GDM1 (cell line): ENCODE measurements around the gene TXLNB.

Source experiments
- DNase-seq: peaks from one replicate; lab custom pipeline; 2025; lab: John Stamatoyannopoulos, UW

TXLNB gene

DNA sequence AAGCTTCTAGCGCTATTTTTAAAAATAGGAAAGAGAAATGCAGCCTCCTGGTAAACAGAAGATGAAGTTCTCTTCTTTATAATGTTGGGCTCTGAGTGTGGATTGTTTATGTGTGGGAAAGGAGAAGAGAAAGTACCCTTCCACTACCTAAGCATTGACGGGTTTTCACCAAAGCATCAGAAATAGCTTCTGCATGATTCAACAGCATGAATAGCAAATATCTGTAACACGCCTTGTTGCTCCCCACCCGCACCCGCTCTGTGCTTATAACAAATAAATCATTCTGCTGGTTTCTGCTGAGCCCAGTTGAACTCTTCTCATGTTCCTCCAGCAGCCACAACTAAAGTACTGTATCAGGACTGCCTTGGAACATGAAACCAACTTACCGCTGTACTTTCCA lies 20.7 kb downstream of the TXLNB start:
- DNase-seq: no peak

DNA sequence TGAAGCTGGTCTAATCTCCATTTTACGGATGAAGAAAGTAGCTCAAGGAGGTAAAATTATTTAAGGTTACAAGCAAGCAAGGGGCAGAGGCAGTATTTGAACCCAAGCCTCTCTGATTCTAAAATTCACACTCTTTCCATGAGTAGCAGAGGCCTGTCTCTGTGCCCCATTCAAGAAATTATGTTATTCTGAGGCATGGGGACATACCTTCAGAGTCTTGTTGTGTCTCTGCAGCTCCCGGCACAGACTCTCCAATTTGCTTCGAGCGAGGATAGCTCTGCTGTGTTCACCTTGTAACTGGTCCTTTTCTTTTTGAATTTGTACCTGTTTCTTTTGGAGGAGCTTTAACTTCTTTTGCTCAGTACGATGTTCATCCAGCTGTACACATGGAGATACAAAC lies 21.5 kb downstream of the TXLNB start:
- no peak for DNase-seq

DNA sequence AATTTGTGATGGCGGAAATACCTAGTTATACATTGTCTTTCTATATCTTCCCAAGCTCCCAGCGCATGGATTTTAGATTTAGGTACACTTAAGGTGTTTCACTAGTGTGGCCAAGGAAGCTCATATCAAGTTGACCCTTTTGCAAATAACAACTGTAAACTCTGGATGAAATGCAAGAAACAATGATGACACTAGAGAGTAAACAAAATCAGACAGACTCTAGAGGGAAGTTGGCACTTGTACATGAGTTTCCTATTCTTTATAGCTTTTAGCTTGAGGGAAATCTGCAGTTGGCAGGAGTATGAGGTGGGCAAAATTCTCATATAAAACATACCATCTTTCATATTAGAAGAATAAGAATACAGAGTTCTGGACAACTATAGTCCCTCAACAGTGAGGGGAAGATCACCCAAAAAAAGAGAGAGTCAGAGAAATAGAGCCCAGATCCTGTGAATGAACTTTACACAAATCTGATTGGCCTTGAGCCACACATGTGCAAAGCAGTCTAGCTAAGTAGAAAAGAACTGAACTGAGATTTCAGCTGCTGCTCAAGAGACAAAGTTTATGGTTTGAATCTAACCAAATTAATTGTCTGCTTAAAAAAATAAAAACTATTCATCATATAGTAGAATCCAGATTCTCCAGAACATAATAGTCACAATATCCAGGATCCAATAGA lies 26.1 kb downstream of the TXLNB start:
- DNase-seq: no peak

DNA sequence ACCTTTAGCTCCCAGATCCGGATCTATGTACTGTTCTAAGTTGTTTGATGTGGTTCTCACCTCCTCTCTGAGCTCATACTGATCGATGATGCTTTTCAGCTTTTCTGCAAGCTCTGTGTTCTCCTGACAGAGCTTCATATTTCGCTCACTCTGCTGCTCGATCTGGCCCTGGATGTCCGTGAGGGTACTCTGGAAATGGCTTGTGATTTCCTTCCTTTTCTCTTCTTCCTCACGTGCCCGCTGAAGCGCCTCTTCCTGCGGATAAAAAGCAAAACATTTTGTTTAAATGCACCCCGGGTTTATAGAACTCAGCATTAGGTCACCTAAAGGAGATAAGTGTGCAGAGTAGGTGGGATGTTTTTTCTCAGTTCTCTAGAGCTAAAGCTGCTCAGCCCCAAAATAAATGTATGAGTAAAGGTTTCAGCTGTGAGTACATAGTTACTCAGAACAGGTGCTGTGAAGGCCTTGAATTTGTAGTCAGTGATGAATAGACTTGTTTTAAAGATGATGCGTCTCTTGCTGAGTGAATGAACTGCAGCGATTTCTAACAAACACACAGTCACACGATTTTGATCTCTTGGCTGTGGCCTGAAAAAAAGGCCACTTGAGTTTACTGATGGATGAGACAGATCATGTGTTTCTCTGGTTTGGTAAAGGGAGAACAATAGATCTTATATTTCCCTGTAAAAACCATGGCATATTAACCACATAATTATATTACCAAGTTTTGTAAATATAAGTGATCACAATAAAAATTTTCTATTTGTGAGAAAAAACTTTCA lies 29.1 kb downstream of the TXLNB start:
- DNase-seq: no peak

DNA sequence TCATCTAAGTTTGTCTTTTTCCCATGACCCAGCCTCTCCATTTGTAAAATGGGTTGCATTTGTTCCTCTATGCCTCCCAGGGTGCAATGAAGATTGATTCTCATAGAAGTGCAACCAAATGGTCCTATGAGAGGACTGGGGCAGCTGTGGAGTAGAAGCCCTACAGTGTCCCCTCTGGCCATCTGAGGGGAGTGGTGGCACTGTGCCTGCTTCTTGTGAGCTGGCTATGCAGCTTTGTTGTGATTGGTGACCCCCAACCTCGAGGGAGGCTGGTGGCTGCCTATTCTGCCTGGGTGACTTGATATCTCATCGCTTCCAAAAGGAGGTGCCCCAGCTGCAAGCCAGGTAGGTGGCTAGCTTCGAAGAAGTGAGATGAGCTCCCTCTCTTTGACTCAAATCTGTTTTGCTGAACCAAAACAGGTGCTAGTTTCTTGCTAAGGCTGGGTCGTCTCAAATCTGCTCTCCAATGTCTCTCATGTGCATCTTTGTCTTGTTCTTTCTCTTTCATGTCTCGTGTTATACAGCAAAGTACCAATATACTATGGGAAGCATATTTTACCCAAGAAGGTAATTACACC lies 33.9 kb downstream of the TXLNB start:
- DNase-seq: no peak

DNA sequence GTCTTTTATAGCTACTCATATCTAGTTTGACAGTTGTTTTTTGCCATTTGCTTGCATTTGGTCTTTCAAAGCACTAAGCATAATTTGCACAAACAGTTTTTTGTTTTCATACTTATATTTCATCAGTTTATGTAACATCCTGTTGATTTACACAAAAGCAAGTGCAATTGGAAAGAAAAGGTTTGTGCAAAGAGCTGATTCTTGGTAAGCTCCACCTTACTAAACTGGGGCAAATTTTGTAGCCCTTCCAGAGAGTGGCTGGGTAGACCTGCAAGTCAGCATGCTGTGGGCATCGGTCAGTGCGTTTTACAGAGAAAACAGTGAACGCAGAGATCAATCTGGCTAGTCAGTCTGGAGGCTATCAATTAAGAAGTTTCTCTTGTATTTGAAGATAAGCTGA lies 34.5 kb downstream of the TXLNB start:
- no peak for DNase-seq

DNA sequence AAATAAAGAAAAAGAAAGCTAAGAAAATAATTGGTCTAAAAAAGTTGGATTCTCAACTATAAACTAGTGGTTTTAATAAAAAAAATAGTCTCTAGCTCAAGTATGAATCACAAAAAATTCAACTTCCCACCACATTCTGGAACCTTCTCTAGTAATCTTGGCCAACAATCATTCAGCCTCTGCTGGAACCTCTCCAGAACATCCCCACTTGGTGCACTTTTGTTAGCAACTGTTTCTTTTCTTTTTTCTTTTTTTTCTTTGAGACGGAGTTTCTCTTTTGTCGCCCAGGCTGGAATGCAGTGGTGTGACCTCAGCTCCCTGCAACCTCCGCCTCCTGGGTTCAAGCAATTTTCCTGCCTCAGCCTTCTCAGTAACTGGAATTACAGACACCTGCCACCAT lies 35.7 kb downstream of the TXLNB start:
- DNase-seq: no peak

DNA sequence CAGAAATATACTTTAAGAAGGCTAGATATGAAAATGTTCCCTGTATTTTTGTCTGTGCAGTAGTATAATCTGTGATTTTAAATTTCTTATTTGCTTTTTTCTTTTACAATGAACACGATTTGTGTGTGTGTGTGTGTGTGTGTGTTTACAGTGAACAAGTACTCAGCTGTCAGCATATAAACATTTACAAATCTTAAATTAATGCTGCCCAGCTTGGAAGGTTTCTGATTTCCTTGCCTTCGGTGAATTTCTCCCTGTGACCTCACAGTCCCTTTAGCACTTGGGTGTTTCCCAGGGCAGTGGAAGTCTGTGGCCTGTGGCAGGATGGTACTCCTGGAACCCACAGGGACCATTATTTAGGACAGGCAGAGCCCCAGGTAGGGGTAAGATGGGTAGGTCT lies 37.6 kb downstream of the TXLNB start:
- DNase-seq: no peak

DNA sequence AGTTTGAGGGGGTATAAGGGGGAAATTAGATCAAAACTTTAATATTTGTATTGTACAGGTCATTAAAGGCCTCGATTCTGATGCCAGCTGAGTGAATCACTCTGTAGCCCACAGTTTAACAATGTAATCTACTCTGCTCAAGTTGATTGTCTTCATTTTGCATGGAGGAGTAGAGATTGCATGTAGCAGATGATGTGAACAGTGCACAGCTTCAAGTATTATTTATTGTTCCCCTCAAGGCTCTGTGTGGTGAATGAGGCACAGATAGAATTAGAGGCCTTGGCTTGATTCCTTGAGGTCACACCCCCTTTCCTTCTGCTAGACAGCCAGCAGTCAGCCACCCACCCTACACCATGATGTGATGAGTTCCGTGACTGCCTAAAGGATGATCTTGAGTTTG lies 38.1 kb downstream of the TXLNB start:
- no peak for DNase-seq

DNA sequence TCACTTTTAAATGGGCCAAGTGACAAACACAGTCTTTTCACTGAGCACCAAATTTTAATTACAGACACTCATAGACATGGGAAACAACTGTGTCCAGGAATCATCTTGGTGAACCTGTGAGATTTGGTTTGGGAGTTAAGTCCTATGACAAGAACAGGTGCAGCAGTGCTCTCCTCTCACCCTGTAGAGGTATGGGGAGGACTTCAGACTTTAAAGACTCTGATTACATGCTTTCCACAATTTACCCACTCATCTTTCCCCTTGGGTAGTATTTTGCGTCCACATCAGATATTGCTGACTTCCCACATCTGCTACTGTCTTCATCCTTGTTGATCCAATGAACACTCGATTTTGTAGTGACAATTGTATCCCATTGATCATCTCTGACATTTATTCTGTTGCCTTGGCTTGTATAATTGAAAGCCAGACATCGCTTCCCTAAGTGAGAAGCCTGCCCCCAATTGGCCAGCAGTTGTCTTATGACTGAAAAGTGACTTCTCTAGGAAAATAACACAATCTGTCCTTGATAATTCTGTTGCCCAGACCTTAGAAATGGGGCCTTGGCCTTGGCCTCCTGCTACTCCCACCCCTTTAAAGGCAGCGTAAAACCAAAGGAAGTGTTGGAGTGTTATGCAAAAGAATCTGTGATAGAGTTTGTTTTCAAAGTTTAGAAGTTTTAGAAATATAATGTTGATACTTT lies 40.0 kb downstream of the TXLNB start:
- DNase-seq: no peak

DNA sequence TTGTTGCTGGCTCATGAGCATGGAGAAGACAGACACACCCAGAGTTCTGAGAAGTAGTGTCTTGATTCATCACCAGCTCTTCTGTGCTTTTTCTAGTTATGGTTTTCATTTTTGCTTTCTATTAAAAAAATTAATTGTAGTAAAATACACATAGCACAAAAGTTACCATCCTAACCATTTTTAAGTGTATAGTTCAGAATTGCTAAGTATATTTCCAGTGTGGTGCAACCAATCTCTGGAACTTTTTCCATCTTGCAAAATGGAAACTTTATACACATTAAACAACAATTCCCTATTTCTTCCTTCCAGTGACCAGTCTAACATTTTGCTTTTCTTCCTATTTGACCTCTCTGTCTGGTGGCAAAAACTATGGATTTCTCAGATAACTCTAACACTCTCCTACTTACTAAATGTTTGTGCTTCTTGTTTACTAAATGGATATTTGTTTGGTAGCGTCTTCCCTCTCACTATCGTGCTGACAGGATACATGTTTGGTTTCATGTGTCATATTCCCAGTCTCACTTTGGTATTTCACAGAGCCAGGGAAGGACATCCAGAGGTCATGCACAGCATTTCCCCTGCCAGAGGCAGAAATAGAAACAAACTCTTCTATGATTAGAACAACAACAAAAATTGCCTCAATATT lies 40.6 kb downstream of the TXLNB start:
- no peak for DNase-seq

DNA sequence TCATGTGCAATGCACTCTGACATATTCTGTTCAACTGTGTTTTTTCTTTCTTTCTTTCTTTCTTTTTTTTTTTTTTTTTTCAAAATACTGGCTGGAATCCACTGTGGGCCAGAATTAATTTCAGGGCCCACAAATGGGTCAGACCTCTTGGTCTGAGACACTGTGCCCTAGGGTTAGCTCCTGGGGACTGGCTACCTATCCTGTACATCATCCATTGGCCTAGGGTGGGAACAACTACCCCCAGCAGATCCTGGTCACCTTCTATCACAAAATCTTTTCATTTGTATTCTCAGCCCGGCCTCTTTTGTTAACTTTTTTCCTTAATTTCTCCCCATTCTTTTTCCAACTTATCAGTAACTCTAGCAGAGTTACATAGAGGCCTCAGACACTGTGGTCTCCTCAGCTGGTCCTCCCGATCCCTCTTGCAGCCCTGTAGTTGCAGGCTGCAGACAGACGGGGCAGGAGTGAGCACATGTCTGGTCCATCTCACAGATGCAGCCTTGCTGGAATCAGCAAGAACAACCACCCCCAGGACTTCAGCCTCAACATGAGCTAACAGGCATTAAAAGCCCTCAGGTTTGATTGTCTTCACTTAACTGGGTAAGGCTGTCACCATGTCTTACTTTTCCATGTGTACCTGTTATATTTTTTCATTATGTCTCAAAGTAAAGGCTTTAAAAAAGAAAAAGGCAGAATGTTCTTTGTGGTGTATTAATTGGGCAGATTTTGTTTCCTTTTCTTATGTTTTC lies 41.3 kb downstream of the TXLNB start:
- peak; percentile 37 for DNase-seq

DNA sequence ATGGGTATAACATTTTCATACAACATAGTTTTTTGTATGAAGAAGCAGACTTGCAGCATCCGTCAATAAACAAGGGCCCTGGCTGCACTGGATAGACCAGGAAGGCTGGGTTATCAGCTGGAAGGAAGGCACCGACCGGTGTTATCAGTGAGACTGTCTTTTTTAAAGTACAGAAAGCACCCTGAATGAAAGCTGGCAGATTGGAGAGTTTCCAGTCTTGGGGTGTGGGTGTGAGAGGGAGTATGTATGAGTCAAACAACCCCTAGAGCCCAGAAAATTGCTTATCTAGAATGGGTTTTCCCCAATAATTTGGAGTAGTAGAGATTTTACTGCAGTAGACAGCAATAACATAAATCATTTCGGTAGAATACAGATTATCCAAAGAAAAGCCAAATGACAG lies 42.4 kb downstream of the TXLNB start:
- DNase-seq: no peak

DNA sequence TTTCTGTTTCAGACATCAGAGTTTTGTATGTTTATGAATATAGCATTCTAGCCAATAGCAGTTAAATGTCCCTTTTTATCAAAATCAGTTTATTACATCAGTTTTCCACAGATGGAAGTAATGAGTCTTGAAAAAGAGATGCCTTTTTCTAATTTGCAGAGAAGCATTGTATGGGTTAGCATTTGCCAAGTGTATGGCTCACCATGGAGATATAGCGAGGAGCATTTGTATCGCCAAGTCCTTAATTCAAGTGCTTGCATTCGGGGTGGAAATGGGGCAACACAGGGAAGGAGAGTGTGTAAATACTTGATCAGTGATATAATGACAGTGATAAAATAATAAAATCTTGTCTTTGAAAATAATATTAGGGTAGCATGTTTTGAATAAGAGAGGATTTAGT lies 42.9 kb downstream of the TXLNB start:
- DNase-seq: no peak

DNA sequence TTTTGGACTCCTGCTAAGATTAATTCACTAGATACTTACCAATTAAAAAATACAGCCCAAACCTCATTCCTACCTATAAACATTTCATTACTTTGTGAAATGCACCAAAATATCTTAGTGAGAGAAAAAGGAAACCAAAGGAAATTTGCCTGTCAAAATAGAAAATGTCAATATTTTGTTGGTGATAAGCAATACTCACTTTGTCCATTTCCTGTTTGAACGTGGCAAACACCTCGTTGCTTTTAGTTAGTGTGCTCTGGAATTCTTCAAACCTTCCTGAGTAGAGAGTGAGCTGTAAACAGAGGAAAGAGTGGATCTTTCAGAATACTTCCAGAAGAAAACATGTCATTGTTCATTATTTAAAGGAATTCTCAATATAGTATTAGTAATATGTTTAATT lies 44.2 kb downstream of the TXLNB start:
- DNase-seq: no peak

DNA sequence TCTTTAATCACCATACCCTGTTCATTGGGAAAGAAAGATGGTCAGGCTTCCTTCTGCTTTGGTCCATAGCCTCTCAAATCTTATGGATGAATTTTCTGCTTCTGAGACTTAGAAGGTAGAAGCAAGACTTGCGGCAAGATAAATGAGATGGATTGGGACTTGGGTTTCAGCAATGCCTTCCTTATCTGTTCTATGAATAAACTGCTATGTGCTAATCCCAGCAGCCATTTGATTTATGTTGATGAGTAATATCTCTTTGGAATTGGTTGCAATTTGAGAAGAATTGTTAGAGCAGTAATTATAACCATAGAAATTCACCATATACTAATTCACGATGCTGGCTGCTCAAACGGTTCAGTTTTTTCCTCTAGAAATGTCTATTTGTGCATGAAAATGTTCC lies 48.3 kb downstream of the TXLNB start:
- no peak for DNase-seq

DNA sequence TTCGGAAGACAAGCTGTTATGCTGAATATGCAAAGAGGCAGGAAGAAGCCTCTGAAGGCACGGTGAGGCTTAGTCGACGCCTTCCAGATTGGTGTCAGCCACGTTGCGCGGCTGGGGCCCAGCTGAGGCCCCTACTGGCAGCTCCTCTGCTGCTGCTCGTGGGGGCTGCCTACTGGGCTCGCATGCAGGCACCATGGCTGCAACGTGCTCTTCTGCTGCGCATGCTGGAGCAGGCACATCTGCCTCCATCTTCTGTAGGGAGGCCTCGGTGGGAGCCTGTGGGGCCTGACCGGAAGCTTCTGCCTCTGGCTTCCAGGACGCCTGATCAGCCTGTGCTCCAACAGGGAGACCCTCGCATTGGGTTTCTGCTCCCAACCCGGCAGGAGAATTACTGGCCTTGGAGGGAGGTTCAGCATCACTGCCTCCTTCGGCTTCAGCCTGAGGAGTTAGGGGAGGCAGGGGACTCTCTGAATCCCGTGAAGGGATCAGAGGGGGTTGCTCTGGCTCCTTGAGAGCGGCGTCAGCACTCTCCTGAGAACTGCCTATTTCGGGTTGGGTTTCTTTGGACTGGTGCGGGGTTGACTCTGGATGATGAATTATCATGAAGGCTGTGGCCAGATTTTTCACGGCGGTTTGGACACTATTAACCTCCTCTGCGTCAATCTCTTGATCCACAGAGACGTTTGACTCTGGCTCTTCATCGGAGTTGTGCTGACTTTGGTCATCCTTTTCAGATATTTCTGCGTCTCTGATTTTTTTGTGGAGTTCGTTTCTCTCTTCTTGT lies 49.1 kb downstream of the TXLNB start:
- DNase-seq: no peak

DNA sequence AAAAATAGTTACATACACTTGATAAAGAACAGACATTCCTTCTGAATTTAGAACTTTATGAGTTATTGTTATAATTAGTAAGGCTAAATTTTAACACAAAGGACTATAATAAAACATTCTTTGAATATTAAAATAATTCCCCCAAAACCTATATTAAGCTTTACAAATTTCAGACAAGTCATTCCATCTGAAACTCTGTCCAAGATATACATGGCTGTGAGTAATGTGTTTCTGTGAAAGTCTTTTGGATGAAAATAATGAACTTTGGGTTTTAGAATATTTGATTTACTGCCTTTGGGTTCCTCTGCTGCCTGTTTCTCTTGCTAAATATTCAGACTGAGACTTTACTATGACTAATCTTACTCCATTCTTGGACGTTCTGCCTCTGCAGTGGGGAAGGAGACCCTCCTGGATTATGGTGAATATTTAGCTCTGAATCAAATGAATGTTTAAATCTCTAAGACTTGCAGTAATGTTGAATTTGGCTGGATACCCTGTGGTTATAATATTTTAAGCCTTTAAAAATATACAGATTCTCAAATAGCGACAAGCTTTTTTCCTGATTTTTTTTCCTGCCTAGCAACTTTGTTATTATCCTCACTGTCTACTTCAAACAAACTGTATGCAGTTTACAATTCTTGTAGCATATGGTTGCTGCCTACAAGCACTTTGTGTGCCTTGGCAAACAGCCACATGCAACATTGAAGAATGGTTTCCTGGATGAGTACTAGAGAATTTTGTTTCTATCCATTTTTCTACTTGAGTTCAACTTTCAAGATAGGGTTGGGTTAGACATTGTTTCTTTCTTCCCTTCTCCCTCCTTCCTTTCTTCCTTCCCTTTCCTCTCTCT lies 51.4 kb downstream of the TXLNB start:
- no peak for DNase-seq

DNA sequence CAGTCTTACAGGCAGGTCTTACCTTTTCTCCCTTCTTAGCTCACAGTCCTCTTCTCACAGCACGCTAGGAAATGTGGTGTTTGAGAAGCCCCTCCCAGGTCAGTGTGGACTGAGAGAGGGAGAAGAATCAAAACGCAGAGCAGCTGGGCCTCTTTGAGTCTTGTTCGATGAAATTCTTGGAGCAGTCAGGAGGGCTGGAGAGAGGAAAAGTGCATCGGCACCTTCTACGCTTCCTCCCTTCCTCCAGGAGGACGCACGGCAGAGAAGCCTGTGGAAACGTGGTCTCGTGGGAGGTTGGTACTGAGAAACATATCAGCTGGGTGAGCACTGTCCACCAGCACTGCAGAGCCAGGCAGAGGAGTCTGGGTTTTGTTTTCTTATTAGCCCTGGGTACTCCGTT lies 52.7 kb downstream of the TXLNB start:
- DNase-seq: no peak

DNA sequence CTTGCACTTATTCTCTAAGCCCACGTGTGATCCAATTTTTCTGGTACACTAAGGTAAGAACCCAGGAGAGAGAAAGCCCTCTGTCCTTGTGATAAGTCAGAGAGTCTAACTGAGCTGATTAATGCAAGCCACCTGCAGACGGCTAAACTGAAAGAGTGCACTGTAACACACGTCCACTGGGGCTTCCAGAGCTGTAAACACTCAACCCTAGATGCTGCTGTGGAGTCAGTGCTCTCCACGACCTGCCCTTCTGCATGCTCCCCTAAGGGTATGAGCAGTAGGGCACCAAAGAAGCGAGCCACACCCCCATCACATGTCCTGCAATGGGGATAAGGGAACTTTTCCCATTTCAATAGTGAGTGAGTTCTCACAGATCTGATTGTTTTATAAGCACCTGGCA lies 55.7 kb downstream of the TXLNB start:
- no peak for DNase-seq
